Measurements from ENCODE around the gene NCKAP5.

Gene NCKAP5

DNA sequence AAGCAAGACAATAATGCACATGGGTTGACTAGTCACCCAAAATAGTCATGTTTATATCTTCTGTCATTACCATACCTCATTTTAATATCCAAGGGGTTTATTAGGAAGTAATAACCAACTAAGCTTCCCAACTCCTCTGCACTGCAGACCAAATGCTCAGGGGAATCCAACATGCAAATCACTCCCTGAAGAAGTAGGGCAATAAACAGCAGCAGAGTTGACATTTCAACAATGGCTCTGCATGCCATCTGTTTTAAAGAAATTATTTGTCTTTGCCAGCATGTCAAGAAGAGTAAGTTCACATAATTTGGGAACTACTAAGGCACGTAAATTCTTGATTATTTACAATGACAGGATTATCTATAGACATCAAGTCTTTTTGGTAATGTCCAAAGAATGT lies 813.9 kb downstream of the NCKAP5 start:
- no peak for DNase-seq (ENCODE audit: low read depth)

DNA sequence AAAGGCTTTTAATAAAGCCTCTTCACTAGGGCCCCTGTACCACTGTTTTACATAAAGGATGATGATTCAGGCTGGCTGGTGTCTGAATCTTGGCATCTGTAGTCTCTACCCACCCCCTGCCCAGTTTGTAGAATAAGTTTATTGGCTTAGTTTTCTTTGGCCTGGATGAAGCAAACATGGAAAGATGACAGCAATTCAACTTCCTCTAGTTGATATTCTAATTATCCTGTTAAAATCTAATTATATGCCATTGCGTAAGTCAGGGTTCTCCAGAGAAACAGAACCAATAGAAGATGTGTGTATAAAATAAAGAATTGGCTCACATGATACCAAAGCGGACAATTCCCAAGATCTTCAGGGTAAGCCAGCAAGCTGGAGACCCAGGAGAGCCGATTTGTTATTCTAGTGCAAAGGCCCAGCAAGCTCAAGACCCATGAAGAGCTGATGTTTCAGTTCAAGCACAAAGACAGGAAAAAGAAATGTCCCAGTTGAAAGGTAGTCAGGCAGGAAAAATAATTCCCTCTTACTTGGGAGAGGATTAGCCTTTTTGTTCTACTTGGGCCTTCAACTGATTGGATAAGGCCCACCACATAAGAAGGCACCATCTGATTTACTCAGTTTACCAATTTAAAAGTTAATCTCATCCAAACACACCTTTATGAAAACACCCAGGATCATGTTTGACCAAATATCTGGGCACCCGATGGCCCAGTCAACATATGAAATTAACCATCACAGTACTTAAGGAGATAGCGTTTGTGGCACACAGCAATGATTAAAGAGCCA lies 815.6 kb downstream of the NCKAP5 start:
- DNase-seq (ENCODE audit: low read depth), result no peak

DNA sequence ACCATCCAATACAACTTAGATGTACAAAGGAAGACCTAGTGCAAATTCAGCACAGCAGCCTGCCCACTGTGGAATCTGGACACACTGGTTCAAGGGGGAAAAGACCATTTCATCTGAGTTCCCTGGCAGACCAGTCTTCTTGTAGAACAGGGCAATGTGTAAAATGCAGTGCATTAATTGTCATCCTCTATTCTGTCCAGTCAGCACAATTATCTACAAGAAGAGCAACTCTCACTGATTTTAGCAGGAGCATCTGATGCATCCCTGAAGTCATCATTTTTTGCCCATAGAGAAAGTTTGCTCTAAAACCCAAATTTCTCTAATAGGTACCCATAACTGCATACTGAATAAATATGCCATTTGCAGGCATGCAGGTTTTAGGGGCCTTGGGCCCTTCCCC lies 816.4 kb downstream of the NCKAP5 start:
- DNase-seq (ENCODE audit: low read depth), result no peak

- DNase-seq (ENCODE audit: low read depth), result no peak
These were observed 817.7 kb downstream of the NCKAP5 start for GRCh38 chr2:132750606-132751005.

GRCh38 chr2:132747046-132747445 lies 821.2 kb downstream of the NCKAP5 start:
- DNase-seq (ENCODE audit: low read depth), result no peak

GRCh38 chr2:132741754-132742153 lies 826.5 kb downstream of the NCKAP5 start:
- DNase-seq (ENCODE audit: low read depth), result no peak

DNA sequence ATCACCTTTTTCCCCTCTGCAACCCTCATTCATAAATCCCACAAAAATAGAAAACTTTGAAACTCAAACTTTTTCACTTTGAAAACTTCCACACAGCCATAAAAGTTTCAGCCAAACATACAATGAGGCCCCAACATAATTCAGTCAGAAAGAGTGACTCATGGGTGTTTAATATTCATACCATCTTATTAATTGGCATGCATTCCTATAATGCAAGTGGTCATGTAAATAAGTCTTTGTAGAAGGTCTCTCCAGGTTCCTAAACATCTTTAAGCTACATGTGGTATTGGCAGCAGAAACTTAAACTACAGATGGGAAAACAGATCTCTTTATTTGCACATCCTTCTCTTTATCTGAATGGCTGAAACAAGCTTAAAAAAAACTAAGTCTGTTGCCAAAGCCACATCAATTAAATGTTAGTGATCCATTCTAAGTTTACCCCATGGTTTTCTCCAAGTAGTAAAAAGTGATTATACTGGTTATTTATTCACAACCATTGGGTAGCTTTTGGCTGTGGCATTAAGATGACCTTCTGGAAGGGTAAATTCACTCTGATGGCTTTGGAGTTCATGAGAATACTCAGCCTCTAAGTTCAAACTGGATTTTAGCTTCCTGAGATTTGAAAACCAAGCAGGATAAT lies 828.1 kb downstream of the NCKAP5 start:
- no peak for DNase-seq (ENCODE audit: low read depth)

DNA sequence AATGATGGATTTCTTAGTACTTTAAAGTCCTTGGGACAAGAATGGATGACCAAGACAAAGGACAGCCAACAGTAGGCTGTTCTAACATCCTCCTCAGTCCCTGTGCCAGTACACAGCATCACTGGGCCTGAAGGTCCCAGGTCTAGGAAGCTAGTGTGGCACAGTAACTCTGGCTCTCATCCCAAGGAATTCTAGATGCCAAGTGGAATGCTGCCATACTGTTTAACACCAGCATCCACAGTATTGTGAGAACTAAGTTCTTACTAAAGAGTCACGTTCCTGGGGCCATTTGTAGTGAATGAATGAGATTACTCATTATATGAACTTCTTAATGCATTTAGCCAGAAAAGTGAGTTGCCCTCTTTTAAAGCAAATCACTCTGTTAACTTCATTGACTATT lies 830.0 kb downstream of the NCKAP5 start:
- DNase-seq (ENCODE audit: low read depth), result no peak

DNA sequence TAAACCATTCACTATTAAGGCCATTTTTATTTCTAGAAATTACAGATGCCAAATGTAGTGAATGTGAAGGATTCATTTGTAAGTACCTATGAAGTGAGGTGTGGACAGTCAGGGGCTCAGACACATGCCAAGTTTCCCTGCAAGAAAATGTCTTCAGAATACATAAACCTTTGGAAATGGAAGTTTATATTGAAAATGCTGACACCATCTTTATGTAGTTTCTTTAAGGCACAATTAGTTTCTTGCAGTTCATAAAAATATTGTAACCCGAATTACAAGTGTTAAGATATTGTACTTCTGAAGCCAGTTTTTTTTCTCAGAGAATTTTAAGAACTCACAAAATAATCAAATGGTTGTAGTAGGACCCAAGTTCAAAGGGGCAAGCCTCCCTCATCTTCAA lies 832.2 kb downstream of the NCKAP5 start:
- no peak for DNase-seq (ENCODE audit: low read depth)

GRCh38 chr2:132734961-132735360 lies 833.3 kb downstream of the NCKAP5 start:
- DNase-seq (ENCODE audit: low read depth), result no peak

- no peak for DNase-seq (ENCODE audit: low read depth)
These were observed 835.2 kb downstream of the NCKAP5 start for GRCh38 chr2:132733094-132733493.

- no peak for DNase-seq (ENCODE audit: low read depth)
These were observed 835.6 kb downstream of the NCKAP5 start for GRCh38 chr2:132732694-132733093.

DNA sequence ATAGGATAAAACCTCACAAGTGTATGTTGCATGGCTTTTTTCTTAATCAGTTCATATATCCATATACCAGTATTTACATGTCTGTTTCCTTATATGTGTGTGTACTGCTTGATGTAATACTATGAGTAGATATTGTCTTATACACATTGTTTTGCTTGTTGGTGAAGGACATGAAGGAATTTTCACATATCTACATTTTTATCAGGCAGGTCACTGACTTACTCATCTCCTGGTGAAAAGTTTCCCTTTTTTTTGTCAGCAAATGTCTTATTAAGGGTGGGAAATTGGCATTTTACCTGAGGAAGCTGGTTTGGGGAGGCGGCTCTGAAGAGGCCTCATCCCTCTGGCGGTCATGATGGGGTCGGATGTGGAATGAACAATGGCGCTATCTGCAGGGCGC lies 836.8 kb downstream of the NCKAP5 start:
- DNase-seq (ENCODE audit: low read depth), result no peak

GRCh38 chr2:132730611-132731010 lies 837.7 kb downstream of the NCKAP5 start:
- DNase-seq (ENCODE audit: low read depth), result no peak

- no peak for DNase-seq (ENCODE audit: low read depth)
These were observed 838.7 kb downstream of the NCKAP5 start for GRCh38 chr2:132729522-132729921.

GRCh38 chr2:132726155-132726554 lies 842.1 kb downstream of the NCKAP5 start:
- no peak for DNase-seq (ENCODE audit: low read depth)

DNA sequence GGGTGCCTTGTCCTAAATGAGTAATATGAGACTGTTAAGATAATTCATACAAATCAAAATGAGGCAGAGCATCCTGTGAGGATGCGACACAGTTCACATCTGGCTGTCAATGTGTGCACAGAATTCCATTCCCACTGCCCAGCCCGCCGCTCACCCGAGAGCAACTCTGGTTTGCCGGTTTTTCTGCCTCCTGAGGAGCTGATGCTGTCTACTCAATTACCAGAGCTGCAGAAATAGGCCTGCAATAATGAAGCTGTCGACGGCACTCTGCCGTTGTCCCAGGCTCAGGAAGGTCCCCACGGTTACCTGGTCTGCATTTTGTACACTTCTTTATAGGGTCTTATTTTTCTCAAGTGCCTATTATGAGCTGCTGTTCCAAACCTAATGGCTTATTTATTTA lies 842.5 kb downstream of the NCKAP5 start:
- no peak for DNase-seq (ENCODE audit: low read depth)

DNA sequence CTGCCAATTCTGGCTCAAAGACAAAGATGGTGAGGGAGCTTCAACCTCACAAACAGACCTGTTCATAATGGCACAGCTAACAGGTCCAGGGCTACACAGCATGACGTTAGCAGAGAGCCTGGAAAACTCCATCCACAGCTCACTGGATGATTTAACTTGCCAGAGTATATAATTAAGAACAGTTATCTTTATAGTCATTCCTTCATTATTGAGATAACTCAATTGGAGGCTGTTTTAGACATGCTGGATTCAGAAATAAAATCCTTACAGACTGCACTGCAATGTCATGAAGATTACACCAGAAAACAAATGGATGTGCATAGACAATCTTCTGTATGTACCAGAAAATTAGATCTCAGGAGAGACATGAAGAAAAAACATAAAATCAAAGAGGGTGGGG lies 843.1 kb downstream of the NCKAP5 start:
- DNase-seq (ENCODE audit: low read depth), result no peak

- DNase-seq (ENCODE audit: low read depth), result no peak
These were observed 846.3 kb downstream of the NCKAP5 start for GRCh38 chr2:132721938-132722337.

DNA sequence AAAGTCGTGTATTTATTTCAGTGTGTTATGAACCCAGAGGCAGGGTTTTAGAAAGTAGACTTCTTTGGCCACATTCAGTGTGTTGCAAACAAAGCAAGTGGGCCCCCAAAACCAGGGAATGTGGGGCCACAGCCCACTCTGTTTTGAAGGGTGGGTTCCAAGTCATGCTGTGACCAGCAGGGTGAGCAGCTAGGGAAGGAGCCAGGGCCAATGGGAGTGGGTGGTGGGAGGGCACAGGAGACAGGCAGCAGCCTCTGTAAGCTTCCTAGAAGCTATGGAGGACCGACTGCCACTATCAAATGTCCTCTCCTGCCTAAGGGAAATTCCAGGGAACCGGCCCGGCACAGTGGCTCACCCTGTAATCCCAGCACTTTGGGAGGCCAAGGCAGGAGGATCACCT lies 847.9 kb downstream of the NCKAP5 start:
- no peak for DNase-seq (ENCODE audit: low read depth)

DNA sequence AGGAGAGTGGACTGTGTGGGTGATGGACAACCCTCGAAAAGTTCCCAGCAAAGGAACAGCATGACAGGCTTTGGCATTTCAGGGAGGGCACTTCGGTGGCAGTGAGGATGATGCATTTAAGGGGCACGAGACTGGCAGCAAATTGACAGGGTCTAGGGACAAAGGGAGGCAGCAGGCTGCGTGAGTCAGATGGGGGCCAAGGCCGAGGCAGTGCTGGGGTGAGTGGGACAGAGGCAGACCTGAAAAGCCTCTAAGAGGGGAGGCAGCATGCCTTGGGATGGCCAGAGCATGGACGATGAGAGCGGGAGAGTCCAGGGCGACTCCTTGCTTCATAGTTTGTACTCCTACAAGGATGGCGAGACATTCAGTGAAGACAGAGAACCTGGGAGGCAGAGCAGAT lies 848.8 kb downstream of the NCKAP5 start:
- DNase-seq (ENCODE audit: low read depth), result no peak

DNA sequence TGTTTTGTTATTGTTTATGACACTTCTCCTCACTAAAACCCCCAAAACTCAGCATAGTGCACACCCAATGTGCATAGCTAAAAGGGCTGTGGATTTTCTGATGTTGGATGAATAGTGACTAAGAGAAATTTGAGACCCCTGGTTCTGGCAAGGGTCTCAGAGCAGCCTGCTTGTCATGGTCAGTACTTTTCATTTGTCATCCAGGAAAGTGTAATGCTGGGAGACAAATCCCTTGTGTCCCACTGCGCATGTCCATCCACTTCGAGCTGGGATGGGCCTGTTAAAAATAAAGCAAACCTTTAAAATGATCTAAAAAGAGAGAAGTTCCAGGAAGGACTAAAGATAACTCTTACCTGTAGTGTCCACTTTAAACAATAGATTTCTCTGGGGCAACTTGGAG lies 851.3 kb downstream of the NCKAP5 start:
- no peak for DNase-seq (ENCODE audit: low read depth)

- no peak for DNase-seq (ENCODE audit: low read depth)
These were observed 852.6 kb downstream of the NCKAP5 start for GRCh38 chr2:132715386-132716351.
